Trophoblast cell (in vitro differentiated cells and primary cell): Measurements from ENCODE around the gene STT3A.

Source experiments
- DNase-seq, 2 donors: peaks; one replicate each; pipeline ENCODE4 v3.0.0-alpha.2; 2016
- H2AFZ ChIP-seq: 2 replicates; pipeline ENCODE4 v1.6.1; 2013; ENCODE audit warnings: low read length, moderate library complexity, mild to moderate bottlenecking; ENCODE audit not compliant: insufficient read depth, poor library complexity
- H2AK5ac ChIP-seq: 2 replicates; pipeline ENCODE4 v1.6.1; 2013; ENCODE audit warnings: mild to moderate bottlenecking, low read length
- H2BK120ac ChIP-seq: 2 replicates; pipeline ENCODE4 v1.6.1; 2013; ENCODE audit warnings: low read length, mild to moderate bottlenecking, moderate library complexity; ENCODE audit not compliant: insufficient read depth, poor library complexity
- H2BK12ac ChIP-seq: 2 replicates; pipeline ENCODE4 v1.6.1; 2013; ENCODE audit warnings: mild to moderate bottlenecking, low read length, moderate library complexity
- H2BK5ac ChIP-seq: 2 replicates; pipeline ENCODE4 v1.6.1; 2013; ENCODE audit warnings: low read length, low read depth, moderate library complexity, mild to moderate bottlenecking; ENCODE audit not compliant: poor library complexity
- H3K14ac ChIP-seq: 2 replicates; pipeline ENCODE4 v1.6.1; 2013; ENCODE audit warnings: mild to moderate bottlenecking, low read length
- H3K18ac ChIP-seq: 2 replicates; pipeline ENCODE4 v1.6.1; 2013; ENCODE audit warnings: mild to moderate bottlenecking, low read length
- H3K23ac ChIP-seq: 2 replicates; pipeline ENCODE4 v1.6.1; 2013; ENCODE audit warnings: low read length
- H3K27ac ChIP-seq: 2 replicates; pipeline ENCODE4 v1.5.1; 2013; ENCODE audit warnings: low read depth, mild to moderate bottlenecking, inconsistent platforms, low read length, moderate library complexity
- H3K27me3 ChIP-seq: 2 replicates; pipeline ENCODE4 v1.6.1; 2013; ENCODE audit warnings: inconsistent platforms, mild to moderate bottlenecking, low read length, moderate library complexity; ENCODE audit not compliant: insufficient read depth
- H3K36me3 ChIP-seq, 2 experiments: 1 replicate in 1 of 2; 2 replicates in 1 of 2; pipeline ENCODE4 v1.6.1; 2013; ENCODE audit warnings: low read length in 2 of 2, mild to moderate bottlenecking in 2 of 2, moderate library complexity in 1 of 2; ENCODE audit not compliant: insufficient read depth in 2 of 2, control insufficient read depth in 1 of 2
- H3K4ac ChIP-seq: 2 replicates; pipeline ENCODE4 v1.6.1; 2013; ENCODE audit warnings: low read depth, mild to moderate bottlenecking, low read length, moderate library complexity
- H3K4me1 ChIP-seq, 2 experiments: 1 replicate in 1 of 2; 2 replicates in 1 of 2; pipeline ENCODE4 v1.6.1; 2013; ENCODE audit warnings: low read length in 2 of 2, mild to moderate bottlenecking in 2 of 2, moderate library complexity in 1 of 2; ENCODE audit not compliant: insufficient read depth in 2 of 2, control insufficient read depth in 1 of 2
- H3K4me2 ChIP-seq: 2 replicates; pipeline ENCODE4 v1.6.1; 2013; ENCODE audit warnings: inconsistent platforms, mild to moderate bottlenecking, low read length, moderate library complexity
- H3K4me3 ChIP-seq: 2 replicates; pipeline ENCODE4 v1.5.1; 2013; ENCODE audit warnings: mild to moderate bottlenecking, low read depth, low read length, inconsistent platforms
- H3K79me1 ChIP-seq: one replicate; pipeline ENCODE4 v1.6.1; 2013; ENCODE audit warnings: low read length
- H3K79me2 ChIP-seq: 2 replicates; pipeline ENCODE4 v1.6.1; 2013; ENCODE audit warnings: low read length, mild to moderate bottlenecking; ENCODE audit not compliant: control insufficient read depth, insufficient read depth, poor library complexity
- H3K9ac ChIP-seq: 2 replicates; pipeline ENCODE4 v1.6.1; 2013; ENCODE audit warnings: mild to moderate bottlenecking, low read length
- H3K9me3 ChIP-seq: 2 replicates; pipeline ENCODE4 v1.6.1; 2013; ENCODE audit warnings: low read depth, mild to moderate bottlenecking, control low read depth, inconsistent platforms, low read length; ENCODE audit not compliant: insufficient read depth
- H4K12ac ChIP-seq: 2 replicates; pipeline ENCODE4 v1.6.1; 2013; ENCODE audit warnings: low read depth, mild to moderate bottlenecking, low read length, moderate library complexity
- H4K8ac ChIP-seq: 2 replicates; pipeline ENCODE4 v1.6.1; 2013; ENCODE audit warnings: low read depth, mild to moderate bottlenecking, low read length, moderate library complexity
- H4K91ac ChIP-seq: one replicate; pipeline ENCODE4 v1.6.1; 2013; ENCODE audit warnings: low read depth, mild to moderate bottlenecking, low read length, moderate library complexity
- WGBS: extraction: QIAGEN DNeasy Blood & Tissue Kit; methylation state at CpG from one replicate; pipeline ENCODE4 v1.1.7; 2013; ENCODE audit warnings: missing lambda C conversion rate; ENCODE audit not compliant: insufficient read length, insufficient coverage; ENCODE audit errors: extremely low coverage; 5-methylcytosine and 5-hydroxymethylcytosine counted together

STT3A gene

GRCh38 chr11:125586623-125587022 lies 6.0 kb upstream of the STT3A start:
- no peak overlapping the region for H3K27ac ChIP-seq
- no peak overlapping the region for H3K14ac ChIP-seq
- no peak overlapping the region for H4K91ac ChIP-seq
- no peak overlapping the region for H2BK12ac ChIP-seq
- H3K4me1 ChIP-seq, result peaks cover 0 to 1% of the 10 kb centered on the region in 2 experiments
- peaks cover 1% of the 10 kb centered on the region for H3K79me2 ChIP-seq
- no peaks in the 10 kb centered on the region for H3K27me3 ChIP-seq
- no peak overlapping the region for H4K8ac ChIP-seq
- H2BK120ac ChIP-seq, result no peak overlapping the region
- no peak overlapping the region for H2AFZ ChIP-seq
- H3K18ac ChIP-seq, result no peak overlapping the region
- H3K4me2 ChIP-seq, result no peak overlapping the region
- no peak overlapping the region for H3K4me3 ChIP-seq
- H3K9ac ChIP-seq, result no peak overlapping the region
- WGBS, result no CpG with 5 or more reads among the region's 3 CpGs
- no peak overlapping the region for H3K23ac ChIP-seq
- peaks cover 17% of the 10 kb centered on the region in 2 experiments for H3K36me3 ChIP-seq
- DNase-seq, result no peak
- H2AK5ac ChIP-seq, result no peak overlapping the region
- H3K79me1 ChIP-seq, result peaks cover 1% of the 10 kb centered on the region
- H2BK5ac ChIP-seq, result no peak overlapping the region
- no peak overlapping the region for H4K12ac ChIP-seq
- no peak overlapping the region for H3K4ac ChIP-seq
- no peaks in the 10 kb centered on the region for H3K9me3 ChIP-seq

GRCh38 chr11:125587480-125587879 lies 5.2 kb upstream of the STT3A start:
- Histone ChIP-seq H3K27me3 (no peaks in the 10 kb centered on the region), H3K4me2 (no peak overlapping the region), H3K27ac (no peak overlapping the region), H3K4me1 (peaks cover 0 to 2% of the 10 kb centered on the region in 2 experiments), H3K18ac (no peak overlapping the region), H2BK5ac (no peak overlapping the region), H3K79me1 (peaks cover 7% of the 10 kb centered on the region), H3K9me3 (no peaks in the 10 kb centered on the region), H4K8ac (no peak overlapping the region), H3K14ac (no peak overlapping the region), H4K91ac (no peak overlapping the region), H3K23ac (no peak overlapping the region), H4K12ac (no peak overlapping the region), H2BK12ac (no peak overlapping the region), H3K79me2 (peaks cover 3% of the 10 kb centered on the region), H2AK5ac (no peak overlapping the region), H2AFZ (no peak overlapping the region), H3K36me3 (peaks cover 13% of the 10 kb centered on the region in 2 experiments), H3K9ac (no peak overlapping the region), H2BK120ac (no peak overlapping the region), H3K4ac (no peak overlapping the region), H3K4me3 (no peak overlapping the region)
- WGBS, result no CpG with 5 or more reads among the region's 1 CpG
- peak in 1 of 2 donors; percentile 46 for DNase-seq

GRCh38 chr11:125588505-125588904 lies 4.1 kb upstream of the STT3A start:
- Histone ChIP-seq H2BK5ac (no peak overlapping the region), H3K9me3 (no peaks in the 10 kb centered on the region), H2AK5ac (no peak overlapping the region), H2BK120ac (no peak overlapping the region), H4K91ac (no peak overlapping the region), H3K27me3 (no peaks in the 10 kb centered on the region), H3K36me3 (peaks cover 6% of the 10 kb centered on the region in 2 experiments), H3K9ac (no peak overlapping the region), H3K4me3 (no peak overlapping the region), H3K18ac (no peak overlapping the region), H3K79me1 (peaks cover 15% of the 10 kb centered on the region), H3K4ac (no peak overlapping the region), H3K79me2 (peaks cover 11% of the 10 kb centered on the region), H3K23ac (no peak overlapping the region), H4K12ac (no peak overlapping the region), H2AFZ (no peak overlapping the region), H4K8ac (no peak overlapping the region), H3K14ac (no peak overlapping the region), H3K4me2 (no peak overlapping the region), H3K4me1 (peaks cover 0 to 2% of the 10 kb centered on the region in 2 experiments), H2BK12ac (no peak overlapping the region), H3K27ac (no peak overlapping the region)
- no CpG with 5 or more reads among the region's 3 CpGs for WGBS
- DNase-seq, result no peak

GRCh38 chr11:125591649-125592304 lies 875 bp upstream of the STT3A start:
- WGBS, result no CpG with 5 or more reads among the region's 30 CpGs
- H3K23ac ChIP-seq, result no peak overlapping the region
- H3K79me2 ChIP-seq, result peaks cover 13% of the 10 kb centered on the region
- peak overlapping the region; percentile 64 for H2AFZ ChIP-seq
- no peak overlapping the region for H2BK12ac ChIP-seq
- peak overlapping the region; percentile 50 for H3K4ac ChIP-seq
- peak overlapping the region; percentile 36 for H3K18ac ChIP-seq
- H3K9ac ChIP-seq, result peak overlapping the region; percentile 90
- DNase-seq, result peak; percentile 20 to 50
- H4K12ac ChIP-seq, result peak overlapping the region; percentile 47
- H3K14ac ChIP-seq, result peak overlapping the region; percentile 68
- no peaks in the 10 kb centered on the region for H3K27me3 ChIP-seq
- peak overlapping the region; percentile 28 for H2AK5ac ChIP-seq
- H3K4me3 ChIP-seq, result peak overlapping the region; percentile 81
- peaks cover 0 to 3% of the 10 kb centered on the region in 2 experiments for H3K36me3 ChIP-seq
- H3K79me1 ChIP-seq, result peaks cover 15% of the 10 kb centered on the region
- H3K9me3 ChIP-seq, result no peaks in the 10 kb centered on the region
- H2BK5ac ChIP-seq, result peak overlapping the region; percentile 37
- peak overlapping the region; percentile 97 for H4K8ac ChIP-seq
- H3K4me1 ChIP-seq, result peaks cover 0 to 2% of the 10 kb centered on the region in 2 experiments
- peak overlapping the region; percentile 94 for H4K91ac ChIP-seq
- H3K4me2 ChIP-seq, result peak overlapping the region; percentile 74
- peak overlapping the region; percentile 80 for H3K27ac ChIP-seq
- H2BK120ac ChIP-seq, result peak overlapping the region; percentile 12
